ENCODE results near the gene GPR141.

The GPR141 gene

DNA sequence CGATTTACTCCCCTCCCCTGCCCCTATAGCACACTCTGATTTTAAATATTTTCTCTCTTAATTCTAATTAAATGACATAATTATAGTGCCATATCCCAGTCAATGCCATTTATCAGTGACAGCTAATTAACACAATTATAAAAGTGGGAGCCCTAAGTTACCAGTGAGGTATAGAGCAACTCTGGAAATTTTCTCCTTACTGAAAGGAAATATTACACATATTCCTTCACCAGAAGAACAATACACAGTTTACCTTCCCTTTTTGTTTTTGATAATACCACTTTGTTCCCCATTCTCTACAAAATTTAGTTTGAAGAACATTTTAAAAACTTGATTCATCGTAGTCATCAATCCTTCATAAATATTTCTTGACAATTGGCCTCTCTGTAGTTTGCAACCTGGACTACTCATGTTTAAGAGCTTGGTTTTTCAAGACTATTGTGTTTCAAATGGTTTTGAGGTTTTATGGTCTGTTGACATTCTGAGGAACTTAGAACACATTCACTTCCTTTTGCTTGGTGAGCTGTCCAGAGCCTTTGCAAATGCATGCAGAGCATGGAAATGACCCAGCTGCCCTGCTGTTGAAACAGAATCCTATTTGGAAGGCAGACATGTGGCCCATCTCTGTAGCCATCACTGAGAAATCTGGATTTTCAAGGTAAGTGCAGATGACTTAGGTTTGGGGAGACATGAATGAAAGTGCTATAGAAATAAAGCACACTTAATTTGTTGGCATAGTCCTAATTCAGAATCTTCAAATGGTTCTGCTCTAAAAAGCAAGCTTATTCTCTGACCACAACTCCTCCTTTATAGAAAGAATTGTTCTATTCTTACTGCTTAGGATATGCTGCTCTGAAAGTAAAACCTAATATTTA, at the start of gene GPR141:
Gene GPR141 (plus strand): TSS at position 521 of the 875 bp plus-strand sequence. CDS start 56,628 bp downstream, outside the sequence.
- DNase-seq (ENCODE audit: low read depth in 2 of 2): no peak

DNA sequence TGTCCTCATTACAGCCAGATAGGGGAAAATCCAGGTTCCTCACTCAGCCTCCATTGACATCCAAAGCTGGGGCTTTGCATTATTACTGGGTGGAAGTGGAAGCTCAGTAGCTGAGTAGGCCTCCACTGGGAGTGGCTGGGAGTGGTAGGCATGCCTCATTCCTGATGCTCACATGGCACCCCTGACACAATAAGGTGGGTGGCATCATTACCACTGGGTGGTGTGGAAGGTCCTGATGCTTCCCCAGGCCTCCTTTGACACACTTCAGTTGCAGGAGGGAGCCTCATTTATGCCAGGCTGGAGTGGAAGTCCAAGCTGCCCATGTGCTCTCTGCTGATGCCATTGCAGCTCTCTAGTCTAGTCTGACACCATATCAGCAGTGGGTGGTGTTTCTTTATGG, 48.2 kb upstream of the GPR141 start:
- DNase-seq (ENCODE audit: low read depth in 2 of 2): no peak

DNA sequence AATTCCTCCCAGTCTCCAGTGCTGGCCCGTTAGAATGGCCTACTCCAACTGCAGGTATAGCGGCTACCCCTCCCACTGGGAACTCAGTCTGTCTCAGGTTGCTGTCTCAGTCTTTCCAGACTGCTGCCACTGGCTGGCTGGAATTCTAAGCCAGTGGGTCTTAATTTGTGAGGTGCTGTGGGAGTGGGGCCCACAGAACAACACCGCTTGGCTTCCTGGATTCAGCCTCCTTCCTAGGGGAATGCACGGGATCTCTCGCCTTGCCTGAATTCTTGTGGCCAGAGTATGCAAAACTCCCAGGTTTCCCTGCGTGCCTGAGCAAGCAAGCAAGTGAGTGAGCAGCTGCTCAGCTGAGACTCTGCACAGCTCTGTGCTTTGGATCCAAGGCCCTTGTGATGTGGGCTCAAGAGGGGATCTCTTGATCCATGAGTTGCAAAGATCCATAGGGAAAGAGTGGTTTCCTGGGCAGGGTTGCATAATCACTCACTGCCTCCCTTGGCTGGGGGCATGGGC, 41.5 kb upstream of the GPR141 start:
- no peak for DNase-seq (ENCODE audit: low read depth in 2 of 2)

GRCh38 chr7:37643876-37644275, 39.7 kb upstream of the GPR141 start:
- no peak for DNase-seq (ENCODE audit: low read depth in 2 of 2)

DNA sequence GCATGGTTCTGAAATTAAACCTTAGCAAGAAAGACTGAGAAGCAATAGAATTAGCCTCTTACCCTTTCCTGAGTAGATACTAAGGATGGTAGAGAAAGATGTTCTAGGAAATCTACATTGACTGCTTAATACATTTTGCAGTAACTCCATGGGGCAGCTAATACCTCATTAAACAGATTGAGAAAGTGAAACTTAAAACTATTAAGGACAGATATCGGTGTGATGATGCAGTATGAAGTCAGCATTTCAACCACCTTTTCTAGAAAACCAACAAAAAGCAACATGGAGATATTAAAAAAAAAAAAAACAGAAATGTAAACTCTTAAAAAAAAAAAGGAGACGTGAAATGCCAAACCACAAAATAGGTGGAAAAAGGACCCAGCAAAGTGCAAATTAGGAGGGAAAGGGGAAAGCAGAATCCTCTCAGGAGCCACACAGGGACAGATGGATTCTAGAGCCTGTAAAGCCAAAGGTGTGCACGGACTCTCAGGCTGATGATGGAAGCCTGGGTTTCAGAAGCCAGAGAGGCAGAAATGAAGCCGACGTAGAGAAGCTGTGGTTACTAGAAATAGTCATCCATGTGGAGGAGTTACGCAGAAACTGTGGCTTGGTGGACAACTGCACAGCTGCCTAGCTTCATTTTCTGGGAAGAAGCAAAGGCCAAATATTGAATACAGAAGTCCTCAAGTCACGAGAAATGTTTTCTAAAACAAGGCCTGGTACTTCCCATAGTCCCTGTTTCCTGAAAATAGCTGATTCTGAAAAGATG, 38.1 kb upstream of the GPR141 start:
- DNase-seq (ENCODE audit: low read depth in 2 of 2): no peak

DNA sequence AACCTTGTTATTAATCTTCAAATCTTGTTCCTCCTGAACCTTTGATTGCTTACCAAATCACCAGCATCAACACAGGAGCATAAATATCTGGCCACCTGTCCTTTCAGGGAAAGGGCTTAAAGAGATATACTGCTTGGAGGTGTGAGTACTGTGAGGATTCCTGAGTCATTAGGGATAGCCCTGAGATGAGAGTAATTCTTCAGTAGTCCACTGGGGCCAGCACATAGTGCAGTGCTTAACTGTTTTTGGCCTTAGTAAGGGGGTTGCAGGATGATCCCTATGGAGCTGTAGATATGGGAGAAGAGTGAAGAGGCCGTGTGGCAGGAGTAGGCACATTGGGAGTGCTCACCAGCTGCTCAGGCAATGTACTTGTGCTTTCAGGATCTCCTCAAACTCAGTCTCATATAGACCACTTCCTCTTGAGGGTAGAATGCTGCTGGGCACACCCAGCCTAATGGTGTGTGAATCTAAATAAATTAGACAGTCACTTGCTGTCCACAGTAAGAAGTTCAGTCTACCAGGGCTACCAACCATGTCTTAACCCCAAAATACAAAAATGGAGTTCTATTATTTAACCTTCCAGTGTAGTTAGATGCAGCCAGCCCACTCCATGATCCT, 26.5 kb upstream of the GPR141 start:
- DNase-seq (ENCODE audit: low read depth in 2 of 2): no peak

DNA sequence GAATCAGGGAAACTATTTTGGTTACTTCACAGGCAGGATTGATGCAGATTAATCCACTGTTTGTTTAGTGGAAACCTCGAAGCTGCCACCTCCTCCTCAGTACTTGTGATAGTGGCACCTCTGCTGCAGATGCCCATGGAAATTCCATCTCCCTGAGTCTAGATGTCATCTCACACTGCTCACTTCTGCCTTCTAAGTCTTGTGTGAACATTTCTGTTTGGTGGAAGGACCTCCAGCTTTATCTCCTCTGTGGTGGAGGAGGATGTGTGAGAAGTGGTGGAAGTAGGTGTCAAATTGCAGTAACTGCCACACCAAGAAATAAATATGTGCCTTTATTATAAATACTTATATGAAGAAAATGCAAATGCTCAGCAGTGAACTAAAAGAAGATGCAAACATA, 25.8 kb upstream of the GPR141 start:
- no peak for DNase-seq (ENCODE audit: low read depth in 2 of 2)

- DNase-seq (ENCODE audit: low read depth in 2 of 2): no peak
Observed at GRCh38 chr7:37659971-37660565, 23.5 kb upstream of the GPR141 start.

DNA sequence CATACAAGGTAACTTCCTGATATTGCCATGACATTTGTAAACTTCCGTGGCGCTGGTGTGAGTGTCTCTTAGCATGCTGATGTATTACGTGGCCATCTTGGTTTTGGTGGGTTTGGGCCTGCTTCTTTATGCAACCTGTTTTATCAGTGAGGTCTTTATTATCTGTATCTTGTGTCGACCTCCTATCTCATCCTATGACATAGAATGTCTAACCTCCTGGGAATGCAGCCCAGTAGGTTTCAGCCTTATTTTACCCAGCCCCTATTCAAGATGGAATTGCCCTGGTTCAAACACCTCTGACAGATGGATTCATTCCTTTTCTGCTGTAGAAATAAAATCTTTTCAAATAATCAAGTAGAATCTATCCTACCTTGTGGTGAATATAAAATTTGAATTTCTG, 23.0 kb upstream of the GPR141 start:
- DNase-seq (ENCODE audit: low read depth in 2 of 2): no peak

DNA sequence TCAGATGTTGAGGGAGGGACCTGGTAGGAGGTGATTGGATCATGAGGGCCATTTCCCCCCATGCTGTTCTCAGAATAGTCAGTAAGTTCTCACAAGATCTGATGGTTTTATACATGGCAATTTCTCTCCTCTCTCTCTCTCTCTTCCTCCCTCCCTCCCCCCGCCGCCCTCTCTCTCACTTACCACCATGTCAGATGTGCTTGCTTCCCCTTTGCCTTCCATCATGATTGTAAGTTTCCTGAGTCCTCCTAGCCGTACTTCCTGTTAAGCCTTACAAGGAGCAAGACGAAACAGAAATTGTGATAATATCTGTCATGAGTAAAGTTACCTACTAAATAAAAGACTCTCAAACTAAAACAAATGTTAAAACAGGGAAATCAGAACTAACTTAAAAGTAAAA, 19.9 kb upstream of the GPR141 start:
- no peak for DNase-seq (ENCODE audit: low read depth in 2 of 2)

- no peak for DNase-seq (ENCODE audit: low read depth in 2 of 2)
Observed at GRCh38 chr7:37665352-37666022, 18.1 kb upstream of the GPR141 start.

DNA sequence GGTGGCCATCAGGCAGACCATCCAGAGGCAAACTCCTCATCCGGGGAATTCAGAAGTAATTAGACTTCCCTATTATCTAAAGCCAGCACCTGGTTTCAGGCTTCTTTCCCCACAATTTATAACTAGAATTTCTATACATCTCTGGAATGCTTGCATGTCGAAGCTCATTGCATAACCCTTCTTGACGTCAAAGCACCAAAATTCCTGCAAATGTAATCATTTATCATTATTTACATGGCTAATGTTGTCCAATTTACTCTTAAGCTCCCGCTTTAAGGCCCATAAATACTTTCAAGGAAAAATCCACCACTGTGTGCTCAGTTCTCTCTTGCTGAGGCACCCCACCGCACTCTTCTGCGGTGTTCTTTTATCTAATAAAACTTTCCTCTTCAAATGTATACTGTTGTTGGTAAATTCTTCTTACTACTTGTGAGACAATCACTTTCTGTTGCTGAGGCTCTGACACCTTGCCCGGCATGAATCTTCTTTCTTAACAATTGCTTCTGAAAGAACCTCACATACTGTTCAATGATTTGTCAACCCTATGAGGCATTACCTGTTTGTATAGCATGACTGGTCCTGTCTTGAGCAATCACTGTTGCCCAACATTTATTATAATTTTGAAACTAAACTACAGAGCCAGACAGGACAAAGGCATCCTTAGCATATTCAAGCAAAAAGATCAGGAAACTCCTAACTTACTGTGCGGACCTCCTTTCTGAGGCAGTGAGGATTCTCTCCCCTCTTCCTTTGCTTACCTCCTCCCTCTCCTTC, 17.4 kb upstream of the GPR141 start:
- DNase-seq (ENCODE audit: low read depth in 2 of 2): no peak

- DNase-seq (ENCODE audit: low read depth in 2 of 2): no peak
Observed at GRCh38 chr7:37669818-37670217, 13.7 kb upstream of the GPR141 start.

DNA sequence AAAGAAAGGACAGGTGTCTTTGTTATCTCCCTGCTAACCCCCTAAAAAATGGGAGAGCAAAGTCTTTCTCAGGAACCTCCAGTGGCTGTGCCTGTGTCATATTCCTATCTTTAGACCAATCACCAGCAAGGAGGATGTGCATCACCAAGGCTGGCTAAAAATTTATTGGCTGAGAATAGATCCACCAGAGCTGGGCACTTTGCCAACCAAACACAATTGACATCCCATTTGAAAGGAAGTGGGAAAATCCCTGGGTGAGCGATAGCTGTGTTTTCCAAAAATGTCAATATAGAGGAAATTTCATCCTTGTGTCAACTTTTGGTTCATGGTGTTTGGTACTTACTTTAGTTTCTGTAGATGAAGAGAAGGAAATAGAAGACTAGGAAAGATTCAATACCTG, 13.1 kb upstream of the GPR141 start:
- DNase-seq (ENCODE audit: low read depth in 2 of 2): no peak

- no peak for DNase-seq (ENCODE audit: low read depth in 2 of 2)
Observed at GRCh38 chr7:37671876-37672275, 11.7 kb upstream of the GPR141 start.

DNA sequence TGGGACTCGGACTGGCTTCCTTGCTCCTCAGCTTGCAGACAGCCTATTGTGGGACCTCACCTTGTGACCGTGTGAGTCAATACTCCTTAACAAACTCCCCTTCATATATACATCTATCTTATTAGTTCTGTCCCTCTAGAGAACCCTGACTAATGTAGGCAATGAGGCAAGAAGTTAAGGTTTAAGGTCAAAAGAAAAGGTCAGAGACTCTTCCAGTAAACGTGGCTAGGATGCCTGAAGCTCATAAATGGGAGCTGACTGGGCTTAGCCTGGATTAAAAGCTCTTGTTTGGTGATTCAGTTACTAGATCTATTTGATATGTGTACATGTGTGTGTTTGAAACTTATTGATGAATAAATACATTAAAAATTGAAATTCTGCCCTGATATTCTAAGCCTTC, 10.6 kb upstream of the GPR141 start:
- DNase-seq (ENCODE audit: low read depth in 2 of 2): no peak

- no peak for DNase-seq (ENCODE audit: low read depth in 2 of 2)
Observed at GRCh38 chr7:37673523-37673922, 10.0 kb upstream of the GPR141 start.

DNA sequence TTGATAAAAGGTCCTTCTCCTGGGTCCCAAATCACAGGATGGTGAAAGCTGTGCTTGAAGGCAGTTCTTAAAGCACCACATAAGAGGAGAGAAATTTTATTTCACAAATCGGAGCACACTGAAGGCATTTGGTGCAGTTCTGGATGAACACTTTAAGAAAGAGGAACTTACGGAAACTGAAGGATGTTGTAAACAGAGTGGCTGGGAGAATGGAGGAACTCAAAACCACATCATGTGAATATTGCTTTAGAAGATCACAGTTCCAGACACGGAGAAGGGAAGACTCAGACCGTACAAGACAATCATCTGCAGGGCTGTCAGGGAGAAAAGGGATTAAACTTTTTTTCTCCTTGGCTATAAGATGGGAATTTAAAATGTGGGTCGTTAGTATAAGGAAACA, 9.0 kb upstream of the GPR141 start:
- DNase-seq (ENCODE audit: low read depth in 2 of 2): no peak

DNA sequence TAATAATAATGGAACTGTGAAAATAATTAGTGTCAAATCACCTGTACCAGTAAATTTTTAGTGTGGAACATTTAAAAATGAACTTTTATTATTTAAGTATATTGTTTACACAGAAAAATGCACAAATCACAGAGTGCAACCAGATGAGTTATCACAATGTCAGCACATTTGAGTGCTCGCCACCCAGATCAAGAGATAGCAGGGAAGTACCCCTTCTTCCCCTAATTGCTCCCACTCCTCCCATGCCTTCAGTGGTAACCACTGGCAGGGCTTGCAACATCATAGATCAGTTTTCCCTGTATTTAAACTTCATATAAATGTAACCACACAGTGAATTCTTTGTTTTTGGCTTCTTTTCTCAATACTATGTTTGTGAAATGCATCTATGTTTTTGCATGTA, 7.8 kb upstream of the GPR141 start:
- no peak for DNase-seq (ENCODE audit: low read depth in 2 of 2)

- DNase-seq (ENCODE audit: low read depth in 2 of 2): no peak
Observed at GRCh38 chr7:37684927-37685326, 1.4 kb downstream of the GPR141 start.
